Heart left ventricle (tissue), 13 donors: ENCODE measurements around the gene OR2J2.

Source experiments
- CTCF ChIP-seq, 12 donors: fragments of 200-600 bp; sonication (generic) in 4 of 12; IDR thresholded peaks; one replicate each; pipeline versions ENCODE4 v1.5.0 to v1.8.0; 2018 to 2022; ENCODE audit warnings: antibody characterized with exemption in 12 of 12, mild to moderate bottlenecking in 5 of 12
- POLR2A ChIP-seq, 2 donors: fragments of 450-650 bp; IDR thresholded peaks; one replicate each; pipeline ENCODE4 v1.6.1; 2017; ENCODE audit warnings: antibody characterized with exemption in 2 of 2, mild to moderate bottlenecking in 2 of 2, moderate library complexity in 2 of 2
- donor health status: ischemic (EF 13 %, LVEDD 7.1; RV severe dilation, severe dysfunction).
- donor health status: DM: no; HTN: yes; CAD: no.
- donor health status: DM: no; HTN: no; CAD: no.
- donor health status: ischemic (EF 25% LVEDD 6.9; RV normal size, moderate dysfunction).
- donor health status: ischemic (EF 25% LVEDD 5.7; RV mildly dilated, moderate dysfunction).
- donor health status: ischemic (EF 35%, LVEDD 5.7; RV mildly dilated, moderate dysfunction).
- donor health status: nonischemic (EF 11% LVEDD 7.7; RV severe dilation, severe dysfunction).
- donor health status: DM: yes; HTN: yes; CAD: no.
- donor health status: PGD.
- donor health status: ischemic (EF 29% LVEDD 5.4; RV normal size, mild dysfunction).
- donor health status: nonischemic (EF 23%, LVEDD 6.1; RV moderate dilation, normal function).

DNA sequence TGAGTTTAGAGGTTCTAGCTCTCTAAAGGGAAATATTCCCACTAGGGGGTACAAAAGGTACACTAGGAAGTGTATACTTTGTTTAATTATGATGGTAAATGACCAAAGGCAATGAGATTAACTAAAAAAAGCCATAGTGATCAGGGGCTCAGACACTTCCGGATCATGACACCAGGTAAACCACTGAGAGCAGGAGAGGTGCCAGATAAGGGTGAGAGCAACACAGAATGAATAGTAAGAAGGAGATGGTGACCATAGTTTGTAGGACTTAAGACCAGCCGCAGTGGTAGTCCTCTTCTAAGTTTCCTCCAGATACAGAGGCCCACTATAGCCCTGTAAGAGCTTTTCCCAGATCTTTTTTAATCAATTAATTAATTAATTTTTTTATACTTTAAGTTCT, 40.8 kb downstream of the OR2J2 start:
- TF ChIP-seq CTCF (IDR thresholded peaks at IDR 0.05): no peak
- no peak for TF ChIP-seq POLR2A (IDR thresholded peaks at IDR 0.05)
